Osteocyte (in vitro differentiated cells): ENCODE data around the gene PIK3R3. TPM values are rescaled to one million over a fixed set of nuclear protein-coding genes. Genes with fewer than 3 reads are reported as not detected.

ENCODE experiments used
- DNase-seq: peaks from one replicate; pipeline ENCODE4 v3.0.0; 2021; ENCODE audit warnings: mixed read lengths; ENCODE audit not compliant: unreplicated experiment; ENCODE audit errors: extremely low spot score
- H3K27ac Mint-ChIP-seq: one replicate; pipeline ENCODE4 v1.8.0; 2021; ENCODE audit warnings: mild to moderate bottlenecking, mixed read lengths; ENCODE audit not compliant: unreplicated experiment
- H3K27me3 Mint-ChIP-seq: one replicate; pipeline ENCODE4 v1.8.0; 2021; ENCODE audit warnings: mixed read lengths; ENCODE audit not compliant: unreplicated experiment
- H3K36me3 Mint-ChIP-seq: one replicate; pipeline ENCODE4 v1.8.0; 2021; ENCODE audit warnings: mixed read lengths; ENCODE audit not compliant: unreplicated experiment
- H3K4me1 Mint-ChIP-seq: one replicate; pipeline ENCODE4 v1.8.0; 2021; ENCODE audit warnings: mixed read lengths; ENCODE audit not compliant: unreplicated experiment
- H3K4me3 Mint-ChIP-seq: one replicate; pipeline ENCODE4 v1.8.0; 2021; ENCODE audit warnings: mild to moderate bottlenecking, moderate library complexity, mixed read lengths; ENCODE audit not compliant: unreplicated experiment
- H3K9me3 Mint-ChIP-seq: one replicate; pipeline ENCODE4 v1.8.0; 2021; ENCODE audit warnings: mixed read lengths; ENCODE audit not compliant: unreplicated experiment
- CTCF ChIP-seq: fragments of 200-600 bp; sonication (generic); IDR thresholded peaks from 2 replicates; pipeline ENCODE4 v1.5.0; 2021; ENCODE audit warnings: antibody characterized with exemption, mild to moderate bottlenecking, moderate library complexity
- total RNA-seq: library from RNA; stranded (reverse); gene quantifications from 2 replicates; pipeline ENCODE4 v1.2.1, GENCODE V29; 2021

Gene PIK3R3
- total RNA-seq, 1 donor from 2014 or later: 33.2 TPM

- Mint-ChIP-seq H3K36me3 (peaks cover 19% of the 10 kb centered on the region), H3K27ac (no peak overlapping the region), H3K4me1 (peaks cover 7% of the 10 kb centered on the region), H3K4me3 (no peak overlapping the region), H3K9me3 (no peaks in the 10 kb centered on the region), H3K27me3 (no peaks in the 10 kb centered on the region)
- TF ChIP-seq CTCF: no peak
- DNase-seq: no peak
Measured at GRCh38 chr1:46067652-46068051, 64.8 kb downstream of the PIK3R3 start.

- no peaks in the 10 kb centered on the region for H3K9me3 Mint-ChIP-seq
- peak overlapping the region; percentile 32 for H3K27ac Mint-ChIP-seq
Measured at GRCh38 chr1:46065405-46065804, 67.0 kb downstream of the PIK3R3 start.

GRCh38 chr1:46064708-46065107 is 67.7 kb downstream of the PIK3R3 start:
- H3K36me3 Mint-ChIP-seq: peaks cover 25% of the 10 kb centered on the region
- DNase-seq: no peak
- no peaks in the 10 kb centered on the region for H3K27me3 Mint-ChIP-seq
- H3K9me3 Mint-ChIP-seq: no peaks in the 10 kb centered on the region
- no peak overlapping the region for H3K27ac Mint-ChIP-seq
- TF ChIP-seq CTCF: no peak
- H3K4me3 Mint-ChIP-seq: no peak overlapping the region
- H3K4me1 Mint-ChIP-seq: peaks cover 11% of the 10 kb centered on the region

More at GRCh38 chr1:46065405-46065804, 67.0 kb downstream of the PIK3R3 start:
- H3K4me1 Mint-ChIP-seq: peaks cover 11% of the 10 kb centered on the region
- DNase-seq: no peak
- no peak overlapping the region for H3K4me3 Mint-ChIP-seq
- peaks cover 25% of the 10 kb centered on the region for H3K36me3 Mint-ChIP-seq
- no peak for TF ChIP-seq CTCF
- no peaks in the 10 kb centered on the region for H3K27me3 Mint-ChIP-seq

- Mint-ChIP-seq H3K4me3 (peak overlapping the region; percentile 29), H3K9me3 (no peaks in the 10 kb centered on the region), H3K36me3 (peaks cover 31% of the 10 kb centered on the region), H3K27me3 (no peaks in the 10 kb centered on the region), H3K4me1 (peaks cover 11% of the 10 kb centered on the region), H3K27ac (peak overlapping the region; percentile 65)
- TF ChIP-seq CTCF: no peak
- DNase-seq: no peak
Measured at GRCh38 chr1:46062651-46063319, 69.6 kb downstream of the PIK3R3 start.

GRCh38 chr1:46061146-46061545 is 71.3 kb downstream of the PIK3R3 start:
- no peak for TF ChIP-seq CTCF

More at GRCh38 chr1:46061146-46061545, 71.3 kb downstream of the PIK3R3 start:
- H3K27me3 Mint-ChIP-seq: no peaks in the 10 kb centered on the region
- peaks cover 4% of the 10 kb centered on the region for H3K9me3 Mint-ChIP-seq
- peaks cover 11% of the 10 kb centered on the region for H3K4me1 Mint-ChIP-seq
- no peak overlapping the region for H3K4me3 Mint-ChIP-seq
- H3K27ac Mint-ChIP-seq: no peak overlapping the region
- DNase-seq: no peak
- H3K36me3 Mint-ChIP-seq: peaks cover 38% of the 10 kb centered on the region
